Lung (tissue), 12 donors: Measurements from ENCODE around the gene ECSCR. TPM values are rescaled to one million over a fixed set of nuclear protein-coding genes. Genes with fewer than 3 reads are reported as not detected.
"Not testable (repeated sequence)": the region's sequence is repeated elsewhere in the genome, so short reads cannot be mapped to it uniquely, and the experiment has no call there.

Source experiments
- ATAC-seq: fragments of 200-7000 bp; cut with Tn5 transposase; one replicate; pipeline ENCODE4 v1.9.1; 2020; ENCODE audit warnings: moderate number of reproducible peaks; ENCODE audit not compliant: insufficient read depth, low FRiP score
- DNase-seq, 3 donors: peaks; one replicate each; pipeline ENCODE4 v3.0.0-alpha.2; 2013 to 2017
- H3K27ac ChIP-seq, 2 donors: one replicate each; pipeline ENCODE4 v1.5.1; 2013; ENCODE audit warnings: mild to moderate bottlenecking in 2 of 2, moderate library complexity in 2 of 2, control low read depth in 1 of 2, inconsistent platforms in 1 of 2, low read depth in 1 of 2, low read length in 1 of 2
- H3K27me3 ChIP-seq, 3 donors: one replicate each; pipeline ENCODE4 v1.5.1; 2013; ENCODE audit warnings: low read length in 2 of 3; ENCODE audit not compliant: control insufficient read depth in 3 of 3, insufficient read depth in 3 of 3
- H3K36me3 ChIP-seq, 4 donors: one replicate each; pipeline ENCODE4 v1.5.1; 2013; ENCODE audit warnings: low read length in 4 of 4, mild to moderate bottlenecking in 1 of 4, moderate library complexity in 1 of 4; ENCODE audit not compliant: control insufficient read depth in 4 of 4, insufficient read depth in 4 of 4
- H3K4me1 ChIP-seq, 5 donors: one replicate each; pipeline ENCODE4 v1.5.1; 2013; ENCODE audit warnings: low read length in 5 of 5, mild to moderate bottlenecking in 2 of 5, moderate library complexity in 1 of 5; ENCODE audit not compliant: control insufficient read depth in 5 of 5, insufficient read depth in 5 of 5
- H3K4me3 ChIP-seq: one replicate; pipeline ENCODE4 v1.5.1; 2013; ENCODE audit warnings: mild to moderate bottlenecking, control low read depth, moderate library complexity
- H3K9ac ChIP-seq, 2 donors: one replicate each; pipeline ENCODE4 v1.5.1; 2013; ENCODE audit warnings: low read length in 2 of 2, control low read depth in 1 of 2; ENCODE audit not compliant: insufficient read depth in 1 of 2
- H3K9me3 ChIP-seq, 4 donors: one replicate each; pipeline ENCODE4 v1.5.1; 2013; ENCODE audit warnings: low read length in 3 of 4, mild to moderate bottlenecking in 1 of 4, moderate library complexity in 1 of 4; ENCODE audit not compliant: control insufficient read depth in 4 of 4, insufficient read depth in 3 of 4
- CTCF ChIP-seq: IDR thresholded peaks from 2 replicates; pipeline ENCODE4 v1.5.1; 2012; ENCODE audit warnings: mild to moderate bottlenecking; ENCODE audit errors: control extremely low read depth, extremely low read depth
- WGBS, 2 donors: extraction: QIAGEN DNeasy Blood & Tissue Kit; methylation state at CpG; one replicate each; pipeline ENCODE4 v1.1.7; 2013; 5-methylcytosine and 5-hydroxymethylcytosine counted together
- polyA plus RNA-seq, 2 donors: library from polyadenylated mRNA; stranded (reverse); fragments of 200-250 nt; gene quantifications; one replicate each; pipeline ENCODE4 v1.2.1, GENCODE V29; 2013
- total RNA-seq, 2 donors: library from RNA; depleted of rRNA in 1 of 2; stranded (reverse); fragments of >200 nt in 1 of 2; gene quantifications; one replicate each; pipeline ENCODE4 v1.2.1, GENCODE V29; 2014 to 2021
- donor health status: control.
- donor health status: control.
- donor health status: Bipolar disorder and iron deficiency.
- donor health status: healthy.
- donor health status: DM: yes; HTN: yes; CAD: no.

Gene ECSCR
- total and polyA plus RNA-seq, 4 donors: 24.6 to 55.7 (median 46.5) TPM

DNA sequence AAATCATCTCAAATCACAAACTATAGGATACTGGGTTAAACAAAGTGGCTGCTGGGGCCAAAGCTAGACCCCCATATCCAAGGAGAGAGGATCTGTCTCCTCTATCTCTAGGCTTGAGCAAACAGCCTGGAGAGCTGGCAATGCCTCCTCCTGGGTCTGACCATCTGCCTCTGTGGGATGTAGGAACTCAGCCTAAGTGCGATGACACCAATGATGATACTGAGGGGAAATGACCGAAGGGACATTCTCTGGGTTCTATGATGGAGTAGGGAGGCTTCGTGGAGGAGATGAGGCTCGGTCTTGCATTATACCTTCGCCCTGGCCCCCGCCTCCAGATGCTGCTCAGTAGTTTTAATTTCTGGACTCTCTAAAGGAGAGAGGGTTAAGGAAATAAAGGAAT, 49.4 kb downstream of the ECSCR start:
- no peak overlapping the region for H3K9ac ChIP-seq
- WGBS, 2 donors: 96 to 97% methylated on average over 6 of the region's 6 CpGs
- H3K4me3 ChIP-seq: no peak overlapping the region
- peaks cover 0 to 11% (median 3%) of the 10 kb centered on the region in 5 donors for H3K4me1 ChIP-seq
- no peak for ATAC-seq
- H3K9me3 ChIP-seq: no peaks in the 10 kb centered on the region
- no peak for DNase-seq
- TF ChIP-seq CTCF: no peak
- H3K27me3 ChIP-seq: no peaks in the 10 kb centered on the region
- peaks cover 0 to 13% (median 7%) of the 10 kb centered on the region in 4 donors for H3K36me3 ChIP-seq
- no peak overlapping the region for H3K27ac ChIP-seq

DNA sequence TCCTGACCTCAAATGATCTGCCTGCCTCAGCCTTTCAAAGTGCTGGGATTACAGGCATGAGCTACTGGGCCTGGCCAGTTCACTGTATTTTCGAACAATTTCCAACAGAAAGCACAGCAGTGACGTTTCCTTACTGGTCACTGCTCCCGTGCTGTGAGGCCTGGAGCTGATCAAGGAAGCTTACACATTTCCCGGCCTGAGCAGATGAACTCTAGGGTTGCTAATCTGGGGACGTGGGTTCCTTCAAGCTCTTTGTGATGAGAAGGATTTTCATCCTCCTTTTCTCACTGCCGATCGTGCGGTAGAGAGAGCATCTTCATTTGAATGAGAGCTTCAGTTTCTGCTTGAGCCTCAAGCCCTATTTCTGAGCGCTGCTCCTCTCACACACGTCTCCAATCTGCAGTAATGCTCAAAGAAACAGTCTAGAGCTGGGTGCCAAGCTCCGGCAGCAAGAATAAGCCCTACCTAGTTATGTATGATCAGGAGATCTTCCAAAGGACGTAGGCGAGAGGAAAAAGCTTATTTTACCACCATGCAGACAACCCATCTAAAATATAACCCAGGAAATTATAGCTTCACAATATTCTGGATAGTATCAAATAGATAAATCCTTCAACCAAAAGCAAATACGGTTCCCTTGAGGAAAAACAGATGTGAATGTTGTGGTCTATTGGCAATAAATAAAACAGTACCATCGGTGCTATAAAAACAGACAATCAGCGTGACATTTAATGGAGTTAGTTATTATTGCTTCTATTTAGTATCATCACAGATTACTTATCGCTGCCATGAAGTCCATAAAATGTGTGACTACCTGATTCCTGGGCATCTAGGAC, 51.3 kb downstream of the ECSCR start:
- no peak for DNase-seq
- Histone ChIP-seq H3K4me3 (no peak overlapping the region), H3K9me3 (no peaks in the 10 kb centered on the region), H3K27ac (no peak overlapping the region), H3K27me3 (no peaks in the 10 kb centered on the region), H3K36me3 (peaks cover 0 to 11% (median 5%) of the 10 kb centered on the region in 4 donors), H3K9ac (no peak overlapping the region), H3K4me1 (peaks cover 0 to 5% (median 0%) of the 10 kb centered on the region in 5 donors)
- ATAC-seq: no peak
- TF ChIP-seq CTCF: no peak
- 90 to 94% methylated on average over 17 of the region's 17 CpGs for WGBS, 2 donors

- Histone ChIP-seq H3K4me1 (peaks cover 0 to 4% (median 0%) of the 10 kb centered on the region in 5 donors), H3K36me3 (peaks cover 0 to 11% (median 5%) of the 10 kb centered on the region in 4 donors), H3K4me3 (no peak overlapping the region), H3K27ac (no peak overlapping the region), H3K27me3 (no peaks in the 10 kb centered on the region), H3K9me3 (no peaks in the 10 kb centered on the region), H3K9ac (no peak overlapping the region)
- DNase-seq: no peak
- WGBS, 2 donors: 82 to 83% methylated on average over 6 of the region's 6 CpGs
- no peak for TF ChIP-seq CTCF
- ATAC-seq: no peak
Observed at GRCh38 chr5:139410121-139410992, 52.2 kb downstream of the ECSCR start.

DNA sequence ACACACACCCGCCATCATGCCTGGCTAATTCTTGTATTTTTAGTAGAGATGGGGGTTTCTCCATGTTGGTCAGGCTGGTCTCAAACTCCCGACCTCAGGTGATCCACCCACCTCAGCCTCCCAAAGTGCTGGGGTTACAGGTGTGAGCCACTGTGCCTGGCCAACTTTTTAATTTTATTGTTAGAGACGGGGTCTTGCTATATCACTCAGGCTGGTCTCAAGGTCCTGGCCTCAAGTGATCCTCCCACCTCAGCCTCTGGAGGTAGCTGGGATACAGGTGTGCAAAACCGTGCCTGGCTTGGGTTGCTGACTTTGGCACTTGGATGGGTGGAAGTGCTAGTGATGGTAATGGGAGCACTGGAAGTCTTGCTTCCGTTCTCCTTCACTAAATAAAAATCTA, 53.4 kb downstream of the ECSCR start:
- WGBS, 2 donors: 83 to 88% methylated on average over 5 of the region's 5 CpGs
- H3K9me3 ChIP-seq, H3K27me3 ChIP-seq, H3K4me1 ChIP-seq, H3K9ac ChIP-seq, H3K4me3 ChIP-seq, ATAC-seq, H3K27ac ChIP-seq, DNase-seq: not testable (repeated sequence)
- H3K36me3 ChIP-seq: peaks cover 0 to 11% (median 5%) of the 10 kb centered on the region in 4 donors
